Psoas muscle (tissue), 8 donors: ENCODE data around the gene METTL23. TPM values are rescaled to one million over a fixed set of nuclear protein-coding genes. Genes with fewer than 3 reads are reported as not detected.
A peak's percentile ranks its signal among the peaks of the same experiment; 100 is the strongest.
"Not testable (repeated sequence)": the region's sequence is repeated elsewhere in the genome, so short reads cannot be mapped to it uniquely, and the experiment has no call there.

Experiments
- ATAC-seq, 4 donors: fragments of 200-7000 bp; cut with Tn5 transposase; one replicate each; pipeline ENCODE4 v1.9.1; 2020; ENCODE audit warnings: moderate library complexity in 3 of 4, mild to moderate bottlenecking in 2 of 4
- DNase-seq, 2 donors: peaks; one replicate each; pipeline ENCODE4 v3.0.0-alpha.2; 2020
- H3K27ac ChIP-seq: fragments of 200-600 bp; one replicate; pipeline ENCODE4 v1.8.0; 2022
- H3K27me3 ChIP-seq, 3 donors: fragments of 200-600 bp in 1 of 3; one replicate each; pipeline versions ENCODE4 v1.6.1 to v1.8.0; 2013 to 2022; ENCODE audit warnings: low read length in 2 of 3, mild to moderate bottlenecking in 2 of 3, moderate library complexity in 1 of 3; ENCODE audit not compliant: insufficient read depth in 3 of 3
- H3K36me3 ChIP-seq, 2 donors: fragments of 200-600 bp in 1 of 2; one replicate each; pipeline versions ENCODE4 v1.6.1 to v1.8.0; 2013 to 2022; ENCODE audit warnings: low read depth in 1 of 2, mild to moderate bottlenecking in 1 of 2, moderate library complexity in 1 of 2; ENCODE audit not compliant: insufficient read depth in 1 of 2
- H3K4me1 ChIP-seq: fragments of 200-600 bp; one replicate; pipeline ENCODE4 v1.8.0; 2022
- H3K4me3 ChIP-seq: fragments of 200-600 bp; one replicate; pipeline ENCODE4 v1.8.0; 2022; ENCODE audit warnings: mild to moderate bottlenecking
- H3K9me3 ChIP-seq: fragments of 200-600 bp; one replicate; pipeline ENCODE4 v1.8.0; 2022
- WGBS, 3 donors: extraction: QIAGEN DNeasy Blood & Tissue Kit; methylation state at CpG; one replicate each; pipeline versions ENCODE4 v1.1.6 to v1.1.7; 2013; 5-methylcytosine and 5-hydroxymethylcytosine counted together
- intact Hi-C, 2 donors: fragments of 100-400 bp; cut with DNase I; formaldehyde crosslinking; loops; one replicate each; pipeline versions ENCODE4 v1.11.0 to v1.14.2; 2022
- polyA plus RNA-seq, 3 donors: library from polyadenylated mRNA; stranded (reverse); fragments of 200-250 nt; gene quantifications; one replicate each; pipeline ENCODE4 v1.2.3, GENCODE V29; 2013
- total RNA-seq, 4 donors: library from RNA; stranded (reverse); fragmentation: NEBNext Ultra II Directional in 2 of 4; extraction: Animal tissue kit (Norgen Biotek cat#: 25700) in 2 of 4; gene quantifications; one replicate each; pipeline versions ENCODE4 v1.2.1 to v1.2.4, GENCODE V29; 2021 to 2023
- TF ChIP-seq, protein P1 (sequence below): fragments of 200-600 bp; IDR thresholded peaks from one replicate; pipeline ENCODE4 v1.8.0; 2022; ENCODE audit warnings: antibody characterized with exemption
- donor health status: healthy with polysubstance abuse.
- donor health status: DM: no; HTN: no; CAD: no; lungs with moderate emphysema.
- donor health status: Bipolar disorder and iron deficiency.
- donor health status: healthy.
- donor health status: DM: yes; HTN: yes; CAD: no.
- donor health status: DM: no; HTN: no; CAD: no.
- donor health status: DM: no; HTN: no; CAD: no.
- donor health status: DM: yes; HTN: yes; CAD: no.

The METTL23 gene
- total and polyA plus RNA-seq, 7 donors = 19.0 to 54.0 (median 27.0) TPM

DNA sequence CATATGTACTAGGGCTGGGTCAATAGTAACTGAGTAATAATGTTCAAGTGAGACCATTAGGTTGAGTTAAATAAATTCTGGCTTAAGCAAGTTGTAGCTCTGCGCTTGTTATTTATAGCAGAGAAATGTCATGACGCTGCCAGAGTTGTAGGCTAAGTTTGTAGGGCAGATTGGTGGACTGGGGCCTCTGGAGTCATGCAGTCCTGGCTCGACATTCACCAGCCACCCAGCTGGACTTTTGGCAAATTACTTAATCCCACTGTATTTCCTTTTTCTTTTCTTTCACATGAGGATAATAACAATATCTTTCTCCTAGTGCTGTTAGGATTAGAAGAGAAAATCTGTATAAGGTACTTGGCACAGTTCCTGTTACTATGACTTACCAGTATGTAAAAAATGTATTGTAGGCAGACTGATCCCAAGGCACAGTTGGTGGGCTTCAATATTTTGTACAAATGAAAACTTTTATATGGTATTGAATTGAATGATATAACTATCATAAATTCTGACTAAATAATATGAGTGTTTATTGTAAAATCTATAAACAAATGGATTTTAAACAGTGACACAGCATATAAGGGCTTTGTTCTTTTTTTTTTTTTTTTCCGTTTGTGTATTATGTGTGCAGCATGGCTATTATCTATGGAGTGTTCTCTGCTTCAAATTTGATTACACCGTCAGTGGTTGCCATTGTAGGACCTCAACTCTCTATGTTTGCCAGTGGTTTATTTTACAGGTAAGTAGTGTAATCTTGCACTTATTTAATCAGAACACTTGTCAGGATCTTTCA is 13.9 kb downstream of the METTL23 start:
- ATAC-seq (peak; percentile 17 to 37 (median 33)), DNase-seq (no peak)

DNA sequence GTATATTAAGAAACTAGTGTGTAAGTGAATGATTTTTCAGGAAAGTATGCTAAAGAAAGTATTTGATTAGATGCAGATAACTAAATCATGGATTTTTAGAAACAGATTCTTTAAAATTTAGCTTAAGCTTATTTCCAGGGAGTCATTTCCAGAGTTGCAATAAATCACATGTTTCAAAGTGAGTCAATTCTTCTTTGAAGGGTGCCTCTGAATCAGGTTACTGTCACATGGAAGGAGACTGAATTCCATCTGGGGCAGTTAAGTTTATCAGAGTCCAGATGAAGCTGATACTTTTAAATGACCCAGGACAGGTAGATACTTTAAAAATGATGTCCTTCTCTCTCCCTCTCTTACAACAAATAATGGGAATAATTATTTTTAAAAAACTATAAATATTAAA is 16.3 kb downstream of the METTL23 start:
- Histone ChIP-seq H3K27me3 (no peaks in the 10 kb centered on the region), H3K27ac (peak overlapping the region; percentile 89), H3K4me3 (no peak overlapping the region), H3K4me1 (peaks cover 47% of the 10 kb centered on the region), H3K9me3 (no peaks in the 10 kb centered on the region), H3K36me3 (peaks cover 21 to 59% of the 10 kb centered on the region in 2 donors)
- ATAC-seq (peak; percentile 30 to 54 (median 44)), DNase-seq (no peak)
- intact Hi-C loops = no loop called here
- TF ChIP-seq, protein P1, sequence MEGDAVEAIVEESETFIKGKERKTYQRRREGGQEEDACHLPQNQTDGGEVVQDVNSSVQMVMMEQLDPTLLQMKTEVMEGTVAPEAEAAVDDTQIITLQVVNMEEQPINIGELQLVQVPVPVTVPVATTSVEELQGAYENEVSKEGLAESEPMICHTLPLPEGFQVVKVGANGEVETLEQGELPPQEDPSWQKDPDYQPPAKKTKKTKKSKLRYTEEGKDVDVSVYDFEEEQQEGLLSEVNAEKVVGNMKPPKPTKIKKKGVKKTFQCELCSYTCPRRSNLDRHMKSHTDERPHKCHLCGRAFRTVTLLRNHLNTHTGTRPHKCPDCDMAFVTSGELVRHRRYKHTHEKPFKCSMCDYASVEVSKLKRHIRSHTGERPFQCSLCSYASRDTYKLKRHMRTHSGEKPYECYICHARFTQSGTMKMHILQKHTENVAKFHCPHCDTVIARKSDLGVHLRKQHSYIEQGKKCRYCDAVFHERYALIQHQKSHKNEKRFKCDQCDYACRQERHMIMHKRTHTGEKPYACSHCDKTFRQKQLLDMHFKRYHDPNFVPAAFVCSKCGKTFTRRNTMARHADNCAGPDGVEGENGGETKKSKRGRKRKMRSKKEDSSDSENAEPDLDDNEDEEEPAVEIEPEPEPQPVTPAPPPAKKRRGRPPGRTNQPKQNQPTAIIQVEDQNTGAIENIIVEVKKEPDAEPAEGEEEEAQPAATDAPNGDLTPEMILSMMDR = no peak

More for the DNA sequence above, 13.9 kb downstream of the METTL23 start:
- H3K27me3 ChIP-seq = no peaks in the 10 kb centered on the region
- H3K4me3 ChIP-seq = peak overlapping the region; percentile 72
- peaks cover 13 to 50% of the 10 kb centered on the region in 2 donors for H3K36me3 ChIP-seq
- no peaks in the 10 kb centered on the region for H3K9me3 ChIP-seq
- intact Hi-C loops = no loop called here
- 24 to 33% (median 25%) methylated on average over 5 of the region's 5 CpGs for WGBS, 3 donors
- peak overlapping the region; percentile 89 for H3K27ac ChIP-seq
- H3K4me1 ChIP-seq = peaks cover 45% of the 10 kb centered on the region
- TF ChIP-seq, protein P1 = no peak

DNA sequence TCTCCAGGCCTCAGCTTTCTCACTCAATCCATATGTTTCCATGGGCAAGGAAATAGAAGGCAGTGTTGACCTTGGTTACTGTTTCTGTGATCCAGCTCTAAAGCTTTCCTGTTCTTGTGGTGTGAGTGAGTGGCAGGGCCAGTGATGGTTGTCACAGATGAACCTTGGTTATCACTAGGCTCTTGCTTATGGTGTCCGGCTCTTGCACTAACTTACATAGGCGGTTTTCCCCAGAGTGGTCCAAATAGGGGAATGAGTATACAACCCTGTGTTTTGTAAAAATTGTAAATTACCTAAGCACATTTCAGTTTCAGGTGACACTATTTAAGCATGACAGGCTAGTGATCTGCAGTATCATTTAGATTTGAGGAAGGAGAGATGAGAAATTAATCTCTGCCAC is 18.1 kb downstream of the METTL23 start:
- H3K36me3 ChIP-seq = peaks cover 21 to 70% of the 10 kb centered on the region in 2 donors
- TF ChIP-seq, protein P1 = no peak
- intact Hi-C loops = no loop called here
- H3K27me3 ChIP-seq = no peaks in the 10 kb centered on the region
- H3K4me3 ChIP-seq = no peak overlapping the region
- H3K4me1 ChIP-seq = peaks cover 43% of the 10 kb centered on the region
- H3K27ac ChIP-seq = peak overlapping the region; percentile 89
- WGBS, 3 donors = 76 to 97% (median 95%) methylated on average over 2 of the region's 2 CpGs
- ATAC-seq (no peak), DNase-seq (no peak)
- H3K9me3 ChIP-seq = no peaks in the 10 kb centered on the region

DNA sequence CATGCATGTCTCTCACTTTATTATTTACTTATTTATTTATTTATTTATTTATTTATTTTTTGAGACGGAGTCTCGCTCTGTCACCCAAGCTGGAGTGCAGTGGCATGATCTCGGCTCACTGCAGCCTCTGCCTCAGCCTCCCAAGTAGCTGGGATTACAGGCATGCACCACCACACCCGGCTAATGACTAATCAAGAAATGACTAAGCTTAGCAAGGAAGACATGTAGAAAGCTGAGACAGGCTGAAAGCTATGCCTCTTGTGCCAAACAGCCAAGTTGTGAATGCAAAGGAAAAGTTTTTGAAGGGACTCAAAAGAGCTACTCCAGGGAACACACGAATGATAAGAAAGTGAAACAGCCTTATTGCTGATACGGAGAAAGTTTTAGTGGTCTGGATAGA is 19.1 kb downstream of the METTL23 start:
- H3K4me1 ChIP-seq = peaks cover 32% of the 10 kb centered on the region
- WGBS, 3 donors = 92 to 95% (median 93%) methylated on average over 6 of the region's 6 CpGs
- intact Hi-C loops, H3K9me3 ChIP-seq, H3K27me3 ChIP-seq, ATAC-seq, H3K4me3 ChIP-seq, H3K27ac ChIP-seq, DNase-seq: not testable (repeated sequence)
- H3K36me3 ChIP-seq = peaks cover 21 to 70% of the 10 kb centered on the region in 2 donors

DNA sequence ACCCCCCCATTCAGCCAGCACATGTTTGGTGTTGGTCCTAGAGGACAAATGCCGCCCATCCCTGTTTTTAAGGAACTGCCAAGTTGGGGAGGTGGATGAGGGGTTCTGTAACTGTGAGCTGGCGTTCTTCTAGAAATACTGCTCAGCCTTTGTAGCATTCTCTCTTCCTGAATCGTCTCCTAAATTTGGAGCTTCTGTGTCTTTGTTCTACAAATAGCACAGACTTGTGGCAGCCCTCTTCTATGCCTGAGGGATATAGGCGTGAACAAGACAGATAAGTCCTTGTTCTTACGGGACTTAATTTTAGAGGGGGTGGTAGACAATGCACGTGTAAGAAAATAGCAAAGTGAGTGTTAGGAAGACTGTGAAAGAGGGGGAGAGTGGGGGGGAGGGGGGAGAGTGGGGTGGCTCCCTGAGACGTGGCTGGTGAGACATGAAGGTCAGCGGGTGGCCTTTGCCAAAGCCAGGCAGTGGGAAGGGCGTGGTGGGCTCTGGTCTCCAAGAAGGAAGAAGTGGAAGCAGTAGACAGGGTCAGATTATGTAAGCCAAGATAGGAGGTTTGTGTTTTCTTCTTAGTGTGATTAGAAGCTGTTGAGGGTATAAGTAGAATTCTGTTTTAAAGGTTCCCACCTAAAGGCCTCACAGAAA is 21.2 kb downstream of the METTL23 start:
- Histone ChIP-seq H3K4me3 (no peak overlapping the region), H3K27ac (peak overlapping the region; percentile 76), H3K36me3 (peaks cover 21 to 66% of the 10 kb centered on the region in 2 donors), H3K4me1 (peaks cover 12% of the 10 kb centered on the region), H3K9me3 (no peaks in the 10 kb centered on the region), H3K27me3 (no peaks in the 10 kb centered on the region)
- TF ChIP-seq, protein P1 = no peak
- intact Hi-C loops = no loop called here
- DNase-seq (no peak), ATAC-seq (peak; percentile 74 to 89 (median 84))
- WGBS, 3 donors = 53 to 60% (median 60%) methylated on average over 9 of the region's 9 CpGs
